C4-2B (cell line): ENCODE measurements around the gene GADD45G.

Experiments used
- CTCF ChIP-seq: fragments of 450-650 bp; conservative IDR thresholded peaks from 2 replicates; pipeline ENCODE4 v1.5.1; 2017; ENCODE audit warnings: mild to moderate bottlenecking
- ZFX ChIP-seq: fragments of 450-650 bp; IDR thresholded peaks from 2 replicates; pipeline ENCODE4 v1.6.1; 2017

- no peak for TF ChIP-seq CTCF
- TF ChIP-seq ZFX: no peak
Observed at GRCh38 chr9:89590415-89590814, 14.4 kb upstream of the GADD45G start.
